Measurements from ENCODE around the gene EPC2. TPM values are rescaled to one million over a fixed set of nuclear protein-coding genes. Genes with fewer than 3 reads are reported as not detected.

EPC2 gene
- total RNA-seq, 1 experiment from 2014 or later: 32.4 TPM

DNA sequence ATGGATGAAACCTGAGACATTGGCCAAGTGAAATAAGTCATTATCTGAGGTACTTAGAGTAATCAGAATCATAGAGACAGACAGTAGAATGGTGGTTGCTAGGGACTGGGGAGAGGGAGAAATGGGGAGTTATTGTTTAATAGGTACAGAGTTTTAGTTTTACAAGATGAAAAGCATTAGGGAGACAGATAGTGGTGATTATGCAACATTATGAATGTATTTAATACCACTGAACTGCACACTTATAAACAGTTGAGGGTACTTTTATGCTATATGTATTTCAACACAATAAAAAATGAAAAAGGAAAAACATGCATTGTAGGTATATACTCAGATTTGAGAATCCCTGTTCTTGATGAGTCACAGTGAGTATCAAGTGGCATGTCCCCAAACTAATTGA is 59.7 kb downstream of the EPC2 start:
- no TSS peak for BruUV-seq (replicated peaks)
- POLR2A ChIA-PET (ENCODE audit: low non-redundant PET): no interaction called here

GRCh38 chr2:148716378-148716920 is 71.9 kb downstream of the EPC2 start:
- no peak for TF ChIP-seq EZH2 (IDR thresholded peaks at IDR 0.05; ENCODE audit: borderline replicate concordance, low read depth, low read length, poor library complexity, severe bottlenecking)
- TF ChIP-seq, protein P1, sequence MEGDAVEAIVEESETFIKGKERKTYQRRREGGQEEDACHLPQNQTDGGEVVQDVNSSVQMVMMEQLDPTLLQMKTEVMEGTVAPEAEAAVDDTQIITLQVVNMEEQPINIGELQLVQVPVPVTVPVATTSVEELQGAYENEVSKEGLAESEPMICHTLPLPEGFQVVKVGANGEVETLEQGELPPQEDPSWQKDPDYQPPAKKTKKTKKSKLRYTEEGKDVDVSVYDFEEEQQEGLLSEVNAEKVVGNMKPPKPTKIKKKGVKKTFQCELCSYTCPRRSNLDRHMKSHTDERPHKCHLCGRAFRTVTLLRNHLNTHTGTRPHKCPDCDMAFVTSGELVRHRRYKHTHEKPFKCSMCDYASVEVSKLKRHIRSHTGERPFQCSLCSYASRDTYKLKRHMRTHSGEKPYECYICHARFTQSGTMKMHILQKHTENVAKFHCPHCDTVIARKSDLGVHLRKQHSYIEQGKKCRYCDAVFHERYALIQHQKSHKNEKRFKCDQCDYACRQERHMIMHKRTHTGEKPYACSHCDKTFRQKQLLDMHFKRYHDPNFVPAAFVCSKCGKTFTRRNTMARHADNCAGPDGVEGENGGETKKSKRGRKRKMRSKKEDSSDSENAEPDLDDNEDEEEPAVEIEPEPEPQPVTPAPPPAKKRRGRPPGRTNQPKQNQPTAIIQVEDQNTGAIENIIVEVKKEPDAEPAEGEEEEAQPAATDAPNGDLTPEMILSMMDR (conservative IDR thresholded peaks at IDR 0.05; ENCODE audit: low read depth, low read length): no peak
- Histone ChIP-seq H3K27me3 (replicated peaks; ENCODE audit: insufficient read depth, low read depth, low read length, poor library complexity) (no peaks in the 10 kb centered on the region), H3K27ac (ENCODE audit: low read depth, low read length, poor library complexity, severe bottlenecking) (no peak overlapping the region), H3K36me3 (ENCODE audit: insufficient read depth, low read length, poor library complexity, severe bottlenecking) (no peaks in the 10 kb centered on the region), H3K4me3 (ENCODE audit: low read depth, low read length, poor library complexity, severe bottlenecking) (no peak overlapping the region), H3K9me3 (ENCODE audit: low read depth, low read length, poor library complexity, severe bottlenecking) (no peaks in the 10 kb centered on the region), H3K4me1 (ENCODE audit: insufficient read depth, low read length, poor library complexity, severe bottlenecking) (peaks cover 14% of the 10 kb centered on the region)
- no TSS peak for BruUV-seq (replicated peaks)
- CTCF ChIA-PET: no interaction called here
- POLR2A ChIA-PET (ENCODE audit: low non-redundant PET): no interaction called here
- intact Hi-C loops (cut with micrococcal nuclease; ENCODE audit: unreplicated experiment): no loop called here
- DNase-seq (ENCODE audit: low spot score): no peak

More for the DNA sequence above, 59.7 kb downstream of the EPC2 start:
- Histone ChIP-seq H3K4me1 (ENCODE audit: insufficient read depth, low read length, poor library complexity, severe bottlenecking) (no peaks in the 10 kb centered on the region), H3K9me3 (ENCODE audit: low read depth, low read length, poor library complexity, severe bottlenecking) (peaks cover 25% of the 10 kb centered on the region), H3K27ac (ENCODE audit: low read depth, low read length, poor library complexity, severe bottlenecking) (no peak overlapping the region), H3K4me3 (ENCODE audit: low read depth, low read length, poor library complexity, severe bottlenecking) (no peak overlapping the region), H3K27me3 (replicated peaks; ENCODE audit: insufficient read depth, low read depth, low read length, poor library complexity) (no peaks in the 10 kb centered on the region), H3K36me3 (ENCODE audit: insufficient read depth, low read length, poor library complexity, severe bottlenecking) (peaks cover 9% of the 10 kb centered on the region)
- intact Hi-C loops (cut with micrococcal nuclease; ENCODE audit: unreplicated experiment): no loop called here
- no peak for TF ChIP-seq EZH2 (IDR thresholded peaks at IDR 0.05; ENCODE audit: borderline replicate concordance, low read depth, low read length, poor library complexity, severe bottlenecking)
- TF ChIP-seq, protein P1 (conservative IDR thresholded peaks at IDR 0.05; ENCODE audit: low read depth, low read length): no peak
- CTCF ChIA-PET: no interaction called here
- DNase-seq (ENCODE audit: low spot score): no peak

DNA sequence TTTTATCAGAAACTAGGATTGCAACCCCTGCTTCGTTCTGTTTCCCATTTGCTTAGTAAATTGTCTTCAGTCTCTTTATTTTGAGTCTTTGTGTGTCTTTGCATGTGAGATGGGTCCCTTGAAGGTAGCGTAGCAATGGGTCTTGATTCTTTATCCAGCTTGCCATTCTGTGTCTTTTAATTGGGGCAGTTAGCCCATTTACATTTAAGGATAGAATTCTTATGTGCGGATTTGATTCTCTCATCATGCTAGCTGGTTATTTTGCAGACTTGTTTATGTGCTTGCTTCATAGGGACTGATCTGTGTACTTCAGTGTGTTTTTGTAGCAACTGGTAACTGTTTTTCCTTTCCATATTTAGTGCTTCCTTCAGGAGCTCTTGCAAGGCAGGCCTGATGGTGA is 73.5 kb downstream of the EPC2 start:
- no peak for DNase-seq (ENCODE audit: low spot score)
- BruUV-seq (replicated peaks): no TSS peak
- Histone ChIP-seq H3K27me3 (replicated peaks; ENCODE audit: insufficient read depth, low read depth, low read length, poor library complexity) (no peaks in the 10 kb centered on the region), H3K4me1 (ENCODE audit: insufficient read depth, low read length, poor library complexity, severe bottlenecking) (peaks cover 21% of the 10 kb centered on the region), H3K36me3 (ENCODE audit: insufficient read depth, low read length, poor library complexity, severe bottlenecking) (no peaks in the 10 kb centered on the region), H3K4me3 (ENCODE audit: low read depth, low read length, poor library complexity, severe bottlenecking) (no peak overlapping the region), H3K9me3 (ENCODE audit: low read depth, low read length, poor library complexity, severe bottlenecking) (no peaks in the 10 kb centered on the region), H3K27ac (ENCODE audit: low read depth, low read length, poor library complexity, severe bottlenecking) (no peak overlapping the region)
- CTCF ChIA-PET: no interaction called here
- POLR2A ChIA-PET (ENCODE audit: low non-redundant PET): no interaction called here
- TF ChIP-seq, protein P1 (conservative IDR thresholded peaks at IDR 0.05; ENCODE audit: low read depth, low read length): no peak
- no peak for TF ChIP-seq EZH2 (IDR thresholded peaks at IDR 0.05; ENCODE audit: borderline replicate concordance, low read depth, low read length, poor library complexity, severe bottlenecking)
- intact Hi-C loops (cut with micrococcal nuclease; ENCODE audit: unreplicated experiment): no loop called here
